Brain microvascular endothelial cell (primary cell): Measurements from ENCODE around the gene EYS.

Experiments
- DNase-seq: peaks from one replicate; pipeline ENCODE4 v3.0.0-alpha.2; 2020
- H3K27ac ChIP-seq: fragments of 250-450 bp; sonication (Bioruptor Pico); 2 replicates; pipeline ENCODE4 v1.5.1; 2020; ENCODE audit warnings: mild to moderate bottlenecking, moderate library complexity
- H3K27me3 ChIP-seq: fragments of 250-450 bp; sonication (Bioruptor Pico); replicated peaks from 2 replicates; pipeline ENCODE4 v1.5.1; 2020; ENCODE audit warnings: mild to moderate bottlenecking
- H3K36me3 ChIP-seq: fragments of 250-450 bp; sonication (Bioruptor Pico); replicated peaks from 2 replicates; pipeline ENCODE4 v1.5.1; 2020; ENCODE audit warnings: mild to moderate bottlenecking
- H3K4me3 ChIP-seq: 2 replicates; pipeline ENCODE4 v1.5.1; 2011; ENCODE audit warnings: low read depth, mild to moderate bottlenecking, control low read depth, low read length, moderate library complexity
- in situ Hi-C: cut with HindIII; loops from 2 replicates; pipeline ENCODE4 v1.10.0; 2017; ENCODE audit warnings: low sequenced_read_pairs, low pct_ligation_motif_present
- TF ChIP-seq, protein P1 (sequence below): IDR thresholded peaks from 2 replicates; pipeline ENCODE4 v1.5.1; 2011; ENCODE audit warnings: low read depth, mild to moderate bottlenecking, moderate library complexity, low read length, control low read depth, inconsistent platforms; ENCODE audit errors: missing control alignments

EYS gene

GRCh38 chr6:63675138-63675537 lies 2031.9 kb downstream of the EYS start:
- TF ChIP-seq, protein P1, sequence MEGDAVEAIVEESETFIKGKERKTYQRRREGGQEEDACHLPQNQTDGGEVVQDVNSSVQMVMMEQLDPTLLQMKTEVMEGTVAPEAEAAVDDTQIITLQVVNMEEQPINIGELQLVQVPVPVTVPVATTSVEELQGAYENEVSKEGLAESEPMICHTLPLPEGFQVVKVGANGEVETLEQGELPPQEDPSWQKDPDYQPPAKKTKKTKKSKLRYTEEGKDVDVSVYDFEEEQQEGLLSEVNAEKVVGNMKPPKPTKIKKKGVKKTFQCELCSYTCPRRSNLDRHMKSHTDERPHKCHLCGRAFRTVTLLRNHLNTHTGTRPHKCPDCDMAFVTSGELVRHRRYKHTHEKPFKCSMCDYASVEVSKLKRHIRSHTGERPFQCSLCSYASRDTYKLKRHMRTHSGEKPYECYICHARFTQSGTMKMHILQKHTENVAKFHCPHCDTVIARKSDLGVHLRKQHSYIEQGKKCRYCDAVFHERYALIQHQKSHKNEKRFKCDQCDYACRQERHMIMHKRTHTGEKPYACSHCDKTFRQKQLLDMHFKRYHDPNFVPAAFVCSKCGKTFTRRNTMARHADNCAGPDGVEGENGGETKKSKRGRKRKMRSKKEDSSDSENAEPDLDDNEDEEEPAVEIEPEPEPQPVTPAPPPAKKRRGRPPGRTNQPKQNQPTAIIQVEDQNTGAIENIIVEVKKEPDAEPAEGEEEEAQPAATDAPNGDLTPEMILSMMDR = no peak
- Histone ChIP-seq H3K36me3 (no peaks in the 10 kb centered on the region), H3K4me3 (no peak overlapping the region), H3K27ac (no peak overlapping the region), H3K27me3 (no peaks in the 10 kb centered on the region)
- no peak for DNase-seq
- in situ Hi-C loops = no loop called here

DNA sequence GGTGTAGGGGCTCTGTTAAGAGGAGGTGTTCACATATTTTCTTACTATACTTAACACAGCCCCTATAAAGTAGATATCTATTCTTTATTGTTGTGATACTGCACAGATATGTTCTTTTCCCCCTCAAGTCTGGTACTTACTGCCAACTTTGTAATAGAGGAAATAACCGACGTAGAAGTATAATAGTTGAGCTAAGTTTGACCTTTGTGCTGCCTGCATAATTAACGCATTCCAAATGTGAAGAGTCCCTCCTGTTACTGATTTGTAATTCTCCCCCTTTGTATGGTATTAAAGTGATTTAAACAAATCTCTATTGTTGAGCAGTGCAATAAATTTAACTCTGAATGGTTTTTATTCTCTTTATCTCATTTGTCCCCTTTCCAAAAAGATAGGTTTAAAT lies 2032.4 kb downstream of the EYS start:
- no peaks in the 10 kb centered on the region for H3K27me3 ChIP-seq
- in situ Hi-C loops = no loop called here
- no peak overlapping the region for H3K27ac ChIP-seq
- DNase-seq = no peak
- H3K4me3 ChIP-seq = no peak overlapping the region
- TF ChIP-seq, protein P1 = no peak
- no peaks in the 10 kb centered on the region for H3K36me3 ChIP-seq

DNA sequence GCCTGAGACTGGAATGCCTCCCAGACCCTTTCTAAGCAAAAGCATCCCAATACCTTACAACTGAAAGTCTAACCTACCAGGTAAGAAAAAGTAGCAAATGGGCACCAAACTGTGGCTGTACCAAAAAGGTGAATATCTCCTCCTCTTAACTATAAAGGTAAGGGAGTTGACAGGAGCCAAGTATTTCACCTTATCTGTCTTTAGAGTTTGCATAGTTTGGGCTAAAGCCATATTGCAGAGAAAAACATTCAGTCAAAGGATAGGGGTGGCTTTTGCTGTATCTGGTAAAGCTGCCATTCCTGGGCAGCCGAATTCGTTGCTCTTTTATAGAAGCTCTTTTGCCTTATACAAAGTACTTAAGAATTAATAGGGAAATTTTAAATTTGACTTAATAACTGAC lies 2033.3 kb downstream of the EYS start:
- in situ Hi-C loops = no loop called here
- DNase-seq = no peak
- TF ChIP-seq, protein P1 = no peak
- no peak overlapping the region for H3K4me3 ChIP-seq
- H3K36me3 ChIP-seq = no peaks in the 10 kb centered on the region
- H3K27me3 ChIP-seq = no peaks in the 10 kb centered on the region
- no peak overlapping the region for H3K27ac ChIP-seq

DNA sequence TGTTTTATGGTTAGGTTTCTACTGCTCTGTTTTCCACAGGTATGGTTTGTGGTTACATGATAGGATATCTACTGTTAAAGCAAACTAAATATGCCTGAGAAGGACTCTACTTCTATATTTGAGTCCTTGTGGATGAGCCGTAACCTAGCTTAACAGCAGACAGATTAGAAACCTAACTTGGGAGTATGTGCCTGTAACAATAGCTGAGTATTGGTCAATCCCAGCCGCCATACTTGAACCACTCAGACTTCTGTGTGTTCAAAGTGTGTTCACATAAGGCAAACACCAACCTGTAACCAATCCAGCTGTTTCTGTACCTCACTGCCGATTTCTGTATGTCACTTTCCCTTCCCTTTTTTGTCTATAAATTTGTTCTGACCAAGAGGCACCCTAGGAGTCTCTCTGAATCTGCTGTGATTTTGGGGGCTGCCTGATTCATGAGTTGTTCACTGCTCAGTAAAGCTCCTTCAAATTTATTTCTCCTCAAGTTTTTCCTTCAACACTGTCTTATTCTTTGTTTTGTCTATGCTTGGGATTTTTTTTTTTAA lies 2034.4 kb downstream of the EYS start:
- in situ Hi-C loops = no loop called here

GRCh38 chr6:63671098-63671754 lies 2035.8 kb downstream of the EYS start:
- DNase-seq = no peak
- Histone ChIP-seq H3K27me3 (no peaks in the 10 kb centered on the region), H3K36me3 (no peaks in the 10 kb centered on the region), H3K27ac (no peak overlapping the region), H3K4me3 (no peak overlapping the region)
- in situ Hi-C loops = no loop called here
- TF ChIP-seq, protein P1 = no peak

More for the DNA sequence above, 2034.4 kb downstream of the EYS start:
- no peak overlapping the region for H3K27ac ChIP-seq
- H3K36me3 ChIP-seq = no peaks in the 10 kb centered on the region
- DNase-seq = no peak
- H3K4me3 ChIP-seq = no peak overlapping the region
- H3K27me3 ChIP-seq = no peaks in the 10 kb centered on the region
- TF ChIP-seq, protein P1 = no peak
